ENCODE measurements around the gene HEXD. TPM values are rescaled to one million over a fixed set of nuclear protein-coding genes. Genes with fewer than 3 reads are reported as not detected.

The HEXD gene
- total and polyA plus RNA-seq, 2 of the 8 experiments (the other 6 are each of a cell fraction or from before 2014, with no cell fraction given) = 20.6 to 21.8 TPM

DNA sequence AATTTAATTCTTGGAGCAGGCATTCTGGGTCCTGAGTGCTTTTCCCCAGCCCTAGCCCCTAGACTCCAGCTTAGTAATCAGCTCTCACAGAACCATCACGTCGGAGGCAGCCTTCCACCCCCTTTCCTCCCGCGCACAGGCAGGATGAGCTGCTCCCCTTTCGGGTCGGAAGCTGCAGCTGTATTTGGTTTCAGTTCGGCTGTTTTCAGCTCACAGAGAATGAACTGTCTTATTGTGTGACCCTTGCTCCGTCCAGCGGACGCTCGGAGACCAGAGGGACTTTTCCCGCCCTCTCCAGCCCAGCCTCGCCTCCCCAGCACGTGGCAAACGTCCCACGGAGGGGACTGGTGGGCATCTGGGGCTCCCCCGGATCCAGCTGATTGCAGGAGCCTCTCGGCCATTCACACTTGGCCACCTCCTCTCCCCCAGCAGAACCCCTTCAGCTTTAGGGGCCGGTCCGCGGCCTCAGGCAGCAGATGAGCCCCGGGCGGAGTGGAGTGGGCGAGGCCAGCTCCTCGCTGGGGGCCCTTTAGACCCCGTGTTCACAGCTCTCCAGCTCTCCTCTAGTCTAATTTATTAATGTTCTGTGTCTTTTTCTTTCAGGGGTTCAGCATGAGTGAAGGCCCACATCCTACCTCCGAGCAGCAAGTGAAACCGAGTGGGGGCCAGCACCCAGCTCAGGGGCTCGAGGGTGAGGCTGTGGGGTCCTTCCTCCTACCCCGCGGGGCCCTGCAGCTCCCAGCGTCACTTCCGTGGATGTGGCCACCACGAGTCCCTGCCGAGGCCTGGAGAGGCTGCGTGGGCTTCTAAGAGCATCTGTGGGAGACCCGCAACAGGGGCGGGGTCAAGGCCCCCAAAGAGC, 47.4 kb upstream of the HEXD start:
- no peak overlapping the region for H3K56ac ChIP-seq (replicated peaks; ENCODE audit: insufficient read length, low read depth, low read length)
- H3K27ac ChIP-seq (ENCODE audit: low read depth, low read length) = no peak overlapping the region
- peaks cover 0 to 6% (median 0%) of the 10 kb centered on the region in 4 experiments; a peak in 1 of 7 replicates for H3K4me1 ChIP-seq (replicated peaks in 1 of 4; ENCODE audit: control insufficient read depth in 3 of 4, insufficient read depth in 4 of 4, low read length in 3 of 4)
- H4K8ac ChIP-seq (ENCODE audit: extremely low read depth, insufficient read depth, low read length) = no peak overlapping the region
- H3K79me1 ChIP-seq (ENCODE audit: low read depth, low read length) = no peaks in the 10 kb centered on the region
- FAIRE-seq (no peak), DNase-seq (ENCODE audit: low read depth in 1 of 2, low spot score in 2 of 2) (no peak)
- no peak overlapping the region for H2AK5ac ChIP-seq (ENCODE audit: low read depth, low read length)
- H3K14ac ChIP-seq (ENCODE audit: insufficient read length) = no peak overlapping the region
- H3K23ac ChIP-seq (ENCODE audit: insufficient read length) = no peak overlapping the region
- no peaks in the 10 kb centered on the region for H3K36me3 ChIP-seq (ENCODE audit: control insufficient read depth in 2 of 4, insufficient read depth in 4 of 4, low read length in 3 of 4)
- H2BK20ac ChIP-seq (ENCODE audit: low read length) = no peak overlapping the region
- H3K4me3 ChIP-seq (ENCODE audit: extremely low read depth in 1 of 4, insufficient read depth in 2 of 4, low read depth in 3 of 4, low read length in 4 of 4) = peak overlapping the region in 3 of 4 experiments; percentile 14 to 61 (median 23); a peak in 2 of 8 replicates
- H2AFZ ChIP-seq (ENCODE audit: low read length) = no peak overlapping the region
- no peak overlapping the region for H3K9ac ChIP-seq (replicated peaks in 1 of 4; ENCODE audit: extremely low read depth in 1 of 4, low read depth in 3 of 4, low read length in 3 of 4)
- H2BK120ac ChIP-seq (replicated peaks; ENCODE audit: low read depth, low read length) = no peak overlapping the region
- H3K27me3 ChIP-seq (replicated peaks in 1 of 4; ENCODE audit: control insufficient read depth in 3 of 4, extremely low read depth in 1 of 4, insufficient read depth in 3 of 4, low read length in 3 of 4) = peaks cover 28 to 61% (median 49%) of the 10 kb centered on the region in 4 experiments
- H4K91ac ChIP-seq (replicated peaks; ENCODE audit: insufficient read length, low read length) = no peak overlapping the region
- no peak overlapping the region for H3K4ac ChIP-seq (replicated peaks; ENCODE audit: insufficient read length, low read depth, low read length)
- H4K5ac ChIP-seq (ENCODE audit: insufficient read length, low read depth, low read length) = no peak overlapping the region
- TF ChIP-seq ASH2L (IDR thresholded peaks at IDR 0.05; ENCODE audit: low read length) (no peak), BCL11A (IDR thresholded peaks at IDR 0.05; ENCODE audit: low read depth in 2 of 2, low read length in 2 of 2) (no peak), KDM4A (IDR thresholded peaks at IDR 0.05; ENCODE audit: low read depth, low read length, severe bottlenecking) (no peak), POU5F1 (IDR thresholded peaks at IDR 0.05; ENCODE audit: low read depth, low read length) (no peak), SP2 (IDR thresholded peaks at IDR 0.05; ENCODE audit: low read length) (no peak), HDAC2 (IDR thresholded peaks at IDR 0.05; ENCODE audit: borderline replicate concordance in 1 of 2, low read depth in 2 of 2, low read length in 2 of 2) (no peak), TCF12 (IDR thresholded peaks at IDR 0.05; ENCODE audit: low read depth, low read length) (no peak)
- TF ChIP-seq, protein P1, sequence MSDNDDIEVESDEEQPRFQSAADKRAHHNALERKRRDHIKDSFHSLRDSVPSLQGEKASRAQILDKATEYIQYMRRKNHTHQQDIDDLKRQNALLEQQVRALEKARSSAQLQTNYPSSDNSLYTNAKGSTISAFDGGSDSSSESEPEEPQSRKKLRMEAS (IDR thresholded peaks at IDR 0.05) = peak; percentile 84
- TF ChIP-seq, protein P2, sequence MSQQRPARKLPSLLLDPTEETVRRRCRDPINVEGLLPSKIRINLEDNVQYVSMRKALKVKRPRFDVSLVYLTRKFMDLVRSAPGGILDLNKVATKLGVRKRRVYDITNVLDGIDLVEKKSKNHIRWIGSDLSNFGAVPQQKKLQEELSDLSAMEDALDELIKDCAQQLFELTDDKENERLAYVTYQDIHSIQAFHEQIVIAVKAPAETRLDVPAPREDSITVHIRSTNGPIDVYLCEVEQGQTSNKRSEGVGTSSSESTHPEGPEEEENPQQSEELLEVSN (IDR thresholded peaks at IDR 0.05) = peak; percentile 98
- WGBS, 2 experiments (ENCODE audit: extremely low coverage in 1 of 2, insufficient coverage in 1 of 2, insufficient read length in 1 of 2, insufficient replicate concordance in 2 of 2, low coverage in 1 of 2, low lambda C conversion rate in 2 of 2, missing lambda C conversion rate in 1 of 2) = 70% methylated on average over 37 of the region's 38 CpGs; no CpG with 5 or more reads in 1 of the 2 experiments
- H3K9me3 ChIP-seq (ENCODE audit: insufficient read depth in 2 of 2, low read depth in 1 of 2, low read length in 1 of 2) = no peaks in the 10 kb centered on the region; a peak in 1 of 4 replicates
- H2BK12ac ChIP-seq (ENCODE audit: low read depth, low read length) = no peak overlapping the region
- peaks cover 7% of the 10 kb centered on the region; the same call in 1 of the 2 replicates for H3K23me2 ChIP-seq (ENCODE audit: low read depth, low read length)
- H2BK5ac ChIP-seq (ENCODE audit: low read depth, low read length) = no peak overlapping the region
- H3K18ac ChIP-seq (ENCODE audit: extremely low read depth, low read length) = no peak overlapping the region
- peaks cover 0 to 4% of the 10 kb centered on the region in 2 experiments for H4K20me1 ChIP-seq (replicated peaks in 1 of 2; ENCODE audit: control insufficient read depth in 1 of 2, insufficient read depth in 2 of 2, low read length in 2 of 2)
- peak overlapping the region; percentile 59 to 67; a peak in 3 of 4 replicates for H3K4me2 ChIP-seq (ENCODE audit: insufficient read depth in 1 of 2, low read depth in 2 of 2, low read length in 2 of 2)
- no peak overlapping the region for H2BK15ac ChIP-seq (ENCODE audit: low read length)
- ChIA-PET POLR2A (ENCODE audit: partially characterized antibody) (interaction anchor here (0.6 to 1.4 kb wide), 5 partner anchors 8 to 28 kb away, joined by 3 to 5 read pairs (median 3); no protein-coding TSS in a partner anchor), CTCF (ENCODE audit: partially characterized antibody) (interaction anchor here (0.6 to 2.4 kb wide), 9 partner anchors 10 to 134 kb away, joined by 3 to 15 read pairs (median 3); no protein-coding TSS in a partner anchor)
- H3K79me2 ChIP-seq (ENCODE audit: control insufficient read depth in 1 of 2, insufficient read depth in 2 of 2, low read length in 2 of 2) = no peaks in the 10 kb centered on the region
